ENCODE results near the gene MRPS12. TPM values are rescaled to one million over a fixed set of nuclear protein-coding genes. Genes with fewer than 3 reads are reported as not detected.

MRPS12 gene
- total RNA-seq, 1 experiment from 2014 or later: 88.0 TPM

GRCh38 chr19:38921420-38922274 lies 9.1 kb upstream of the MRPS12 start:
- H3K27ac Mint-ChIP-seq: peak overlapping the region; percentile 58; the same call in 1 of the 2 replicates
- H3K27me3 Mint-ChIP-seq (ENCODE audit: low read depth): no peaks in the 10 kb centered on the region
- peaks cover 37% of the 10 kb centered on the region for H3K36me3 Mint-ChIP-seq
- no peak for DNase-seq (ENCODE audit: low spot score)
- POLR2A ChIA-PET: interaction anchor here (1.0 kb wide), 1 partner anchor 9 kb away, joined by 3 read pairs; the partner anchor contains the start of genes MRPS12 and SARS2
- CTCF ChIA-PET: interaction anchor here (1.8 kb wide), 1 partner anchor 8 kb away, joined by 10 read pairs; the partner anchor contains the start of genes MRPS12 and SARS2
- no peaks in the 10 kb centered on the region for H3K4me1 Mint-ChIP-seq
- no peak for ATAC-seq
- H3K9me3 Mint-ChIP-seq: 0 out of 2 replicates have a peak, but pooled peaks cover 4% of the 10 kb centered on the region
- TF ChIP-seq TCF7 (CRISPR knock-in tag; IDR thresholded peaks at IDR 0.05; ENCODE audit: low read depth): no peak
- TF ChIP-seq ELF4 (CRISPR knock-in tag; IDR thresholded peaks at IDR 0.05; ENCODE audit: low read depth): no peak
- TF ChIP-seq CBFB (CRISPR knock-in tag; IDR thresholded peaks at IDR 0.05; ENCODE audit: low read depth): no peak
- TF ChIP-seq E2F5 (CRISPR knock-in tag; IDR thresholded peaks at IDR 0.05): no peak
- TF ChIP-seq RORB (CRISPR knock-in tag; IDR thresholded peaks at IDR 0.05): no peak
- TF ChIP-seq ESRRA (CRISPR knock-in tag; IDR thresholded peaks at IDR 0.05; ENCODE audit: borderline replicate concordance): no peak
- no peak for TF ChIP-seq NR2C2 (CRISPR knock-in tag; IDR thresholded peaks at IDR 0.05)
- no peak for TF ChIP-seq ATF1 (CRISPR knock-in tag; IDR thresholded peaks at IDR 0.05)
- TF ChIP-seq NFE2L1 (CRISPR knock-in tag; IDR thresholded peaks at IDR 0.05): no peak
- TF ChIP-seq ZBTB43 (CRISPR knock-in tag; IDR thresholded peaks at IDR 0.05): no peak
- TF ChIP-seq ZNF232 (CRISPR knock-in tag; IDR thresholded peaks at IDR 0.05): no peak
- no peak for TF ChIP-seq SMAD3 (CRISPR knock-in tag; IDR thresholded peaks at IDR 0.05; ENCODE audit: borderline replicate concordance)
- no peak for TF ChIP-seq ZNF425 (CRISPR knock-in tag; conservative IDR thresholded peaks at IDR 0.05)
- H3K4me3 Mint-ChIP-seq: no peak overlapping the region

GRCh38 chr19:38922482-38922881 lies 8.3 kb upstream of the MRPS12 start:
- Mint-ChIP-seq H3K9me3 (0 out of 2 replicates have a peak, but pooled peaks cover 4% of the 10 kb centered on the region), H3K4me3 (no peak overlapping the region), H3K36me3 (peaks cover 37% of the 10 kb centered on the region), H3K4me1 (no peaks in the 10 kb centered on the region), H3K27me3 (ENCODE audit: low read depth) (no peaks in the 10 kb centered on the region), H3K27ac (no peak overlapping the region)
- ATAC-seq (no peak), DNase-seq (ENCODE audit: low spot score) (no peak)
- no peak for TF ChIP-seq NR1H2 (CRISPR knock-in tag; IDR thresholded peaks at IDR 0.05)
- ChIA-PET CTCF (interaction anchor here (1.8 kb wide), 1 partner anchor 8 kb away, joined by 10 read pairs; the partner anchor contains the start of genes MRPS12 and SARS2), POLR2A (no interaction called here)

GRCh38 chr19:38924388-38924787 lies 6.4 kb upstream of the MRPS12 start:
- Mint-ChIP-seq H3K4me3 (no peak overlapping the region), H3K4me1 (no peaks in the 10 kb centered on the region), H3K9me3 (0 out of 2 replicates have a peak, but pooled peaks cover 4% of the 10 kb centered on the region), H3K27ac (no peak overlapping the region), H3K27me3 (ENCODE audit: low read depth) (no peaks in the 10 kb centered on the region), H3K36me3 (peaks cover 49% of the 10 kb centered on the region)
- DNase-seq (ENCODE audit: low spot score) (no peak), ATAC-seq (no peak)
- CTCF ChIA-PET: no interaction called here
- TF ChIP-seq TEAD1 (CRISPR knock-in tag; IDR thresholded peaks at IDR 0.05) (no peak), ZMAT4 (CRISPR knock-in tag; IDR thresholded peaks at IDR 0.05) (no peak), RORB (CRISPR knock-in tag; IDR thresholded peaks at IDR 0.05) (no peak), ZNF121 (CRISPR knock-in tag; IDR thresholded peaks at IDR 0.05) (no peak), ZSCAN18 (CRISPR knock-in tag; IDR thresholded peaks at IDR 0.05) (no peak), EMX1 (CRISPR knock-in tag; IDR thresholded peaks at IDR 0.05) (no peak)
- POLR2A ChIA-PET: no interaction called here

Data from WTC11 (cell line).